HG03432 (cell line): ENCODE measurements around the gene MARVELD3.
A peak's percentile ranks its signal among the peaks of the same experiment; 100 is the strongest.
"Not testable (repeated sequence)": the region's sequence is repeated elsewhere in the genome, so short reads cannot be mapped to it uniquely, and the experiment has no call there.

ENCODE experiments used
- ATAC-seq: cut with Tn5 transposase; IDR thresholded peaks from one replicate; pipeline ENCODE4 v1.9.1; 2021; ENCODE audit warnings: mild to moderate bottlenecking, moderate library complexity; ENCODE audit not compliant: unreplicated experiment

MARVELD3 gene

GRCh38 chr16:71626018-71626857 is at the start of gene MARVELD3:
Gene MARVELD3, plus strand, starts transcription at chr16:71626184. Its CDS starts 46 bp downstream, at chr16:71626230.
- no peak for ATAC-seq

- ATAC-seq, result no peak
These were observed 49.0 kb upstream of the MARVELD3 start, which contains the start of gene TAT for GRCh38 chr16:71576971-71577370. Gene TAT, minus strand, starts transcription at chr16:71577092. Its CDS starts 677 bp downstream, at chr16:71576415.

DNA sequence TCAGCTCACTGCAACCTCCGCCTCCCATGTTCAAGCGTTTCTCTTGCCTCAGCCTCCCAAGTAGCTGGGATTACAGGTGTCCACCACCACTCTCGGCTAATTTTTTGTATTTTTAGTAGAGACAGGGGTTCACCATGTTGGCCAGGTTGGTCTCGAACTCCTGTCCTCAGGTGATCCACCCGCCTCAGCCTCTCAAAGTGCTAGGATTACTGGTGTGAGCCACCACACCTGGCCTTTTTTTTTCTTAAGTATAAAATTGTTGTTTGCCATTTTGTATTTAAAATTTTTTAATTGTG is 43.5 kb upstream of the MARVELD3 start:
- ATAC-seq, result not testable (repeated sequence)

GRCh38 chr16:71584543-71585317 is 41.3 kb upstream of the MARVELD3 start:
- ATAC-seq, result no peak

- ATAC-seq, result no peak
These were observed 40.7 kb upstream of the MARVELD3 start for GRCh38 chr16:71585318-71585703.

- not testable (repeated sequence) for ATAC-seq
These were observed 36.6 kb upstream of the MARVELD3 start for GRCh38 chr16:71589334-71589733.

GRCh38 chr16:71590071-71590470 is 35.9 kb upstream of the MARVELD3 start:
- not testable (repeated sequence) for ATAC-seq

GRCh38 chr16:71590584-71590983 is 35.4 kb upstream of the MARVELD3 start:
- ATAC-seq, result no peak

- no peak for ATAC-seq
These were observed 34.1 kb upstream of the MARVELD3 start for GRCh38 chr16:71591917-71592316.

DNA sequence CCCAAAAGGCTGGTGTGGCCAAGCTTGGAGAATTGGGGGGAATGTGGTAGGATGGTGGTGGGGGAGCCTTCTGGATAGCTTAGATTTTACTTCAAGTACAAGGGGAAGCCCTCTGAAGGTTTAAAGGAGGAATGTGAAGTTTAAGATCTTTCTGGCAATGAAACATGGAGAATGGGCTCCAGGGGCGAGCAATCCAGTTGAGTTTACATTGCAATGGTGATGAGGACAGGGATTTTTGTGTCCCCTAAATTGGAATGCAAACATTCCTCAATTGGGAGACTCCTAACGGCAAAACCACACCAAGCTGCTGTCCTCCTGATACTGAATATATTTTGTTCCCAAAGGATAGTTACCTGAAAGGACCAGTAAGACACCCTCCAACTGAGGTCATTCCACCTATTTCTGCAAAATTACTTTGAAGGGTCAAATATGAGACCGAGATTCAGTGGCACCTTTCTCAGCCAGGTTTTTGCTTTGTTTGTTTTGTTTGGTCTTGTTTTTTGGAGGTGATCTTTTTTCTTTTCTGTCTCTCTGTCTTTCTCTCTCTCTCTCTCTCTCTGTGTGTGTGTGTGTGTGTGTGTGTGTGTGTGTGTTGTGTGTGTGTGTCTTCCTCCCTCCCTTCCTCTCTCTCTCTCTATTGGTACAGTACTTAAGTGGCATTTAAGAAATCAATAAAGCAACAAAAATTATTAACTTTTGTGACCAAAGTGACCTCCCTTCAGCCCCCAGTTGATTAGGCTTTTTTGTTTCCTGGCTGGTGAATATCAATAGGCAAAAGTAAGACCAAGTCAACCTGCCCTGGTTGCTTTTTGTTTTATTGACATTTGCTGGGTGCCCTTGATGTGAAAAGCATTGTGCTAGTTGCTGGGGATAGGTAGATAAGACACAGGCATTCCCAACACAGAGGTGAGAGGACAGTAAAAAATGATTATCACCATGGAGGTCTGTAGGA is 32.7 kb upstream of the MARVELD3 start:
- ATAC-seq, result no peak

GRCh38 chr16:71594000-71594646 is 31.9 kb upstream of the MARVELD3 start:
- ATAC-seq, result no peak

DNA sequence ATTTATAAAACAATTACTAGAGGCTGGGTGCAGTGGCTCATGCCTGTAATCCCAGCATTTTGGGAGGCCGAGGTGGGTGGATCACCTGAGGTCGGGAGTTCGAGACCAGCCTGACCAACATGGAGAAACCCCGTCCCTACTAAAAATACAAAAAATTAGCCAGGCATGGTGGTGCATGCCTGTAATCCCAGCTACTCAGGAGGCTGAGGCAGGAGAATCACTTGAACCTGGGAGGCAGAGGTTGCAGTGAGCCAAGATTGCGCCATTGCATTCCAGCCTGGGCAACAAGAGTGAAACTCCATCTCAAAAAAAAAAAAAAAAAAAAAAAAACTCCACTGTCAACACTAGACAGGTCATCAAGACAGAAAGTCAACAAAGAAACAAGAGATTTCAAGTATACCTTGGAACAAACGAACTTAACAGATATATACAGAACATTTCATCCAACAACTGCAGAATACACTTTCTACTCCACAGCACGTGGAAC is 30.6 kb upstream of the MARVELD3 start:
- ATAC-seq, result not testable (repeated sequence)

DNA sequence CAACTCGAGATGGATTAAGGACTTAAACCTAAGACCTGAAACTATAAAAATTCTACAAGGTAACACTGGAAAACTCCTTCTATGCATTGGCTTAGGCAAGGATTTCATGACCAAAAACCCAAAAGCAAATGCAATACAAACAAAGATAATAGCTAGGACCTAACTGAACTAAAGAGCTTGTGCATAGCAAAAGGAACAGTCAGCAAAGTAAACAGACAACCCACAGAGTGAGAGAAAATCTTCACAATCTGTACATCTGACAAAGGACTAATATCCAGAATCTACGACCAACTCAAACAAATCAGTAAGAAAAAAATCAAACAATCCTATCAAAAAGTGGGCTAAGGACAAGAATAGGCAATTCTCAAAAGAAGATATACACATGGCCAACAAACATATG is 27.6 kb upstream of the MARVELD3 start:
- ATAC-seq, result not testable (repeated sequence)

DNA sequence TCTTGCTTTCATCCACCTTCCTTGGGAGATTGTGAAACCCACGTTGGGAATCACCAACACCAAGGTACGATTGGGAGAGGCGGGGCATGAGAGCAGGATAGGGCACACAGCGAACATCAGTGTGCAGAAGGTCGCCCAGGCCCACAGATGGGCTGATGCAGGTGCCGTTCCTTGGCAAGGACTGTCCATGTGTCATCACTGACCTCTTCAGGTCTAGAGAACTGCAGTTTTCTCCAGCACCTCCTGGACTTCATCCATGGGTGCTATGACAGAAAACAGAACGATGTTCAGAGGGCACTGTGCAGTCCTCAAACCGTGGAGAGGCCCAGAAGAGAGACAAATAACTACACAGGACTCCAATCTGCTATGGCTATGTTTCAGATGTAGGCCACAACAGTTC is 25.2 kb upstream of the MARVELD3 start:
- ATAC-seq, result no peak

GRCh38 chr16:71609066-71609465 is 16.9 kb upstream of the MARVELD3 start:
- no peak for ATAC-seq

DNA sequence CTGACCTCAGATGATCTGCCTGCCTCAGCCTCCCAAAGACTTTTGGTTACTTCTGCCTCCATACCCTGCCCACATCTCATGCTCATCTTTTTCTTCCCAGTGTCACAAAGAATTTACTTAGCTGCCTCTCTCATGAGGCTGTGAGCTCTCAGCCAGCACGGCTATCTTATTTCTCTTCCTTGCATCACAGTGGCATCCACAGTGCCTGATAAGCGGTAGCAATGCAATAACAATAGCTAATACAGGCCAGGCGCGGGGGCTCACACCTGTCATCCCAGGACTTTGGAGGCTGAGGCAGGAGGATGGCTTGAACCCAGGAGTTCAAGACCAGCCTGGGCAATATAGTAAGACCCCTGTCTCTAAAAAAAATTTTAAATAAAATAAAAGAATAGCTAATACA is 15.5 kb upstream of the MARVELD3 start:
- ATAC-seq, result no peak

DNA sequence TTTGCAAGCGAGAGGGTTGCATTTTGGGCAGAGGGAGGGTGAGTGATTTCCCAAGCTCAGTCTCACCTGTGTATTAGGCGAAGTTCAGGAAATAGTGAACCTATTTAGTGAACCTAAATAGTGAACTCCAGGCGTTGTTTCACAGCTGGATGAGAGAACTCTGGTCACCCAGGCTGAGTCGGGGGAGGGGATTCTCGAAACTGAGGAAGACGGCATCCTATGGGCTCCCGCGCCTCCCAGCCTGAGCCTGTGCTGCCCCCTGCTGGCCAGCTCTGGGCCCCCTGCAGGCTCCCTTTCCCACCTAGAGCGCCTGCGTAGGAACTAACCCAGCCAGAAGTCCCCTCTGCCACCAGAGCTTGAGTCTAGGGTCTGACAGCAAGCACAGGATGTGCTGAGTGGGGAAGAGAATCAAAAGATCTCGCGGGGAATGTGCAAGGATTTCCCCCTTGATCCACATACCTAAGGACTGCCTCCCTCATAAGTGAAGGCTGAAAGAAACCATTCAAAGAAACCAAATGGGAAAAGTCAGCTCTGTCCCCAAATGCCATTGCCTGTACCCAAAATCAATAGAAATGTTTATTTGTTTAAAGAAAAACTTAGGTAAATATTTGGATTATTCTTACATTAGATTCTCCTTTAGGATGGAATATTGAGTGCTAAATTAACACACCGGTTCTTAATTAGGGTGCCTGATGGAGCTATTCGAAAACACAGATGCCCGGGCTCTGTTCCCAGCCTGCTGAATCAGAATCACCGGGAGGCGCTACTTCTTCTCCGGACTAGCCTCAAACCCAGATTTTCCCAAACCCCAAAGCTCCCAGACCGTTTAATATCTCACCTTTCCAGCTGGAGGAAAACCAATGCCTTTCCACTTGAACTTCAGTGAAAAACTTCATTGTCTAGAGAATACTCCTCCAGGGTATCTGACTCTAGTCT is 14.8 kb upstream of the MARVELD3 start:
- ATAC-seq, result peak; percentile 51

- ATAC-seq, result not testable (repeated sequence)
These were observed 11.0 kb upstream of the MARVELD3 start for GRCh38 chr16:71614956-71615355.

DNA sequence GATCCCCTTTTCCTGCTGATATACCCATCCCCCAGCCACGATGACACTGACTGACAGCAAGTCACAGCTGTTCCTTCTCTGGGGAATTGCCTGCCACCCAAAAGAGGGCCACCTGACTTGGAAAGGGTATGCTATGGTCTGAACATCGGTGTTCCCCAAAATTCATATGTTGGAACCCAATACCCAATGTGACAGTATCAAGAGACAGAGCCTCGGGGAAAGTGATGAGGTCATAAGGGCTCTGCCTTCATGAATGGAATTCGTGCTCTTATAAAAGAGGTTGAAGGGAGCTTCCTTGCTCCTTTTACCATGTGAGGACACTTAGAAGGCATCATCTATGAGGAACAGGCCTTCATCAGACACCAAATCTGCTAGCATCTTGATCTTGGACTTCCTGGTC is 7.6 kb upstream of the MARVELD3 start:
- ATAC-seq, result no peak
